ENCODE results near the gene HOXB13. TPM values are rescaled to one million over a fixed set of nuclear protein-coding genes. Genes with fewer than 3 reads are reported as not detected.
A peak's percentile ranks its signal among the peaks of the same experiment; 100 is the strongest.

Gene HOXB13
- total RNA-seq, 1 donor from 2014 or later, result 26.8 TPM

GRCh38 chr17:48690655-48691054, 37.9 kb downstream of the HOXB13 start:
- Mint-ChIP-seq H3K36me3 (no peaks in the 10 kb centered on the region), H3K27me3 (ENCODE audit: low read depth) (peaks cover 12% of the 10 kb centered on the region), H3K27ac (no peak overlapping the region), H3K9me3 (no peaks in the 10 kb centered on the region), H3K4me3 (no peak overlapping the region), H3K4me1 (no peaks in the 10 kb centered on the region)
- DNase-seq (ENCODE audit: low spot score in 2 of 2, unreplicated experiment in 2 of 2), result no peak
- TF ChIP-seq CTCF (IDR thresholded peaks at IDR 0.05; ENCODE audit: unreplicated experiment), result no peak

- Mint-ChIP-seq H3K9me3 (no peaks in the 10 kb centered on the region), H3K27me3 (ENCODE audit: low read depth) (peaks cover 18% of the 10 kb centered on the region), H3K4me3 (no peak overlapping the region), H3K36me3 (no peaks in the 10 kb centered on the region), H3K27ac (no peak overlapping the region), H3K4me1 (peaks cover 3% of the 10 kb centered on the region)
- DNase-seq (ENCODE audit: low spot score in 2 of 2, unreplicated experiment in 2 of 2), result no peak
- no peak for TF ChIP-seq CTCF (IDR thresholded peaks at IDR 0.05; ENCODE audit: unreplicated experiment)
These were observed 46.9 kb downstream of the HOXB13 start for GRCh38 chr17:48681609-48682008.

- Mint-ChIP-seq H3K4me3 (no peak overlapping the region), H3K4me1 (peaks cover 3% of the 10 kb centered on the region), H3K9me3 (no peaks in the 10 kb centered on the region), H3K27me3 (ENCODE audit: low read depth) (peaks cover 31% of the 10 kb centered on the region), H3K27ac (no peak overlapping the region), H3K36me3 (no peaks in the 10 kb centered on the region)
- DNase-seq (ENCODE audit: low spot score in 2 of 2, unreplicated experiment in 2 of 2), result no peak
- no peak for TF ChIP-seq CTCF (IDR thresholded peaks at IDR 0.05; ENCODE audit: unreplicated experiment)
These were observed 49.0 kb downstream of the HOXB13 start for GRCh38 chr17:48679385-48680096.

GRCh38 chr17:48678141-48678971, 50.2 kb downstream of the HOXB13 start:
- H3K27me3 Mint-ChIP-seq (ENCODE audit: low read depth), result peaks cover 33% of the 10 kb centered on the region
- DNase-seq (ENCODE audit: low spot score in 2 of 2, unreplicated experiment in 2 of 2), result peak; percentile 66 to 89
- H3K4me1 Mint-ChIP-seq, result peaks cover 3% of the 10 kb centered on the region
- TF ChIP-seq CTCF (IDR thresholded peaks at IDR 0.05; ENCODE audit: unreplicated experiment), result peak; percentile 92
- H3K9me3 Mint-ChIP-seq, result no peaks in the 10 kb centered on the region
- H3K27ac Mint-ChIP-seq, result no peak overlapping the region
- peak overlapping the region; percentile 42 for H3K4me3 Mint-ChIP-seq
- no peaks in the 10 kb centered on the region for H3K36me3 Mint-ChIP-seq

GRCh38 chr17:48676963-48677558, 51.5 kb downstream of the HOXB13 start:
- no peak overlapping the region for H3K4me3 Mint-ChIP-seq
- no peak overlapping the region for H3K27ac Mint-ChIP-seq
- peaks cover 3% of the 10 kb centered on the region for H3K4me1 Mint-ChIP-seq
- TF ChIP-seq CTCF (IDR thresholded peaks at IDR 0.05; ENCODE audit: unreplicated experiment), result no peak
- H3K9me3 Mint-ChIP-seq, result no peaks in the 10 kb centered on the region
- peaks cover 33% of the 10 kb centered on the region for H3K27me3 Mint-ChIP-seq (ENCODE audit: low read depth)
- no peaks in the 10 kb centered on the region for H3K36me3 Mint-ChIP-seq
- DNase-seq (ENCODE audit: low spot score in 2 of 2, unreplicated experiment in 2 of 2), result no peak

Small RNA genes within 50 kb of the gene (microRNA-seq; reads per million reads assigned to microRNA genes)
- not detected for gene MIR3185

Other genes with a start within 250 kb of the HOXB13 start
- 0.24 to 0.43 TPM (median 0.25 TPM) in 3 replicates for gene HOXB1, start 197.7 kb downstream of the HOXB13 start, total RNA-seq
- gene HOXB2, start 183.6 kb downstream of the HOXB13 start, total RNA-seq, result 46.6 to 47.2 TPM (median 46.7 TPM) in 3 replicates
- 34.2 to 39.2 TPM (median 34.4 TPM) in 3 replicates for gene HOXB4, start 150.4 kb downstream of the HOXB13 start, total RNA-seq
- gene HOXB3, start 138.5 kb downstream of the HOXB13 start, total RNA-seq, result 282 to 303 TPM (median 282 TPM) in 3 replicates
- 28.6 to 32.4 TPM (median 31.1 TPM) in 3 replicates for gene HOXB5, start 135.0 kb downstream of the HOXB13 start, total RNA-seq
- 56.4 to 63.1 TPM (median 59.7 TPM) in 3 replicates for gene HOXB6, start 123.8 kb downstream of the HOXB13 start, total RNA-seq
- gene HOXB7, start 117.7 kb downstream of the HOXB13 start, total RNA-seq, result 18.6 to 20.3 TPM (median 19.5 TPM) in 3 replicates
- 75.7 to 82.4 TPM (median 78.8 TPM) in 3 replicates for gene HOXB8, start 113.5 kb downstream of the HOXB13 start, total RNA-seq
- gene HOXB9, start 102.4 kb downstream of the HOXB13 start, total RNA-seq, result 33.8 to 35.4 TPM (median 34.4 TPM) in 3 replicates
- 14.0 to 16.8 TPM (median 15.2 TPM) in 3 replicates for gene PRAC1, start 6.2 kb downstream of the HOXB13 start, total RNA-seq
- gene PRAC2, start 5.6 kb downstream of the HOXB13 start, total RNA-seq, result 7.3 to 8.5 TPM (median 7.9 TPM) in 3 replicates
- gene TTLL6, start 88.5 kb upstream of the HOXB13 start, total RNA-seq, result not detected in 3 replicates
- 55.2 to 56.6 TPM (median 56.6 TPM) in 3 replicates for gene CALCOCO2, start 102.3 kb upstream of the HOXB13 start, total RNA-seq
- gene ATP5MC1, start 164.0 kb upstream of the HOXB13 start, total RNA-seq, result 45.1 to 48.7 TPM (median 48.0 TPM) in 3 replicates
- 85.8 to 89.8 TPM (median 88.1 TPM) in 3 replicates for gene UBE2Z, start 179.7 kb upstream of the HOXB13 start, total RNA-seq
- 78.6 to 91.5 TPM (median 88.0 TPM) in 3 replicates for gene SNF8, start 216.1 kb upstream of the HOXB13 start, total RNA-seq
- not detected in 3 replicates for gene GIP, start 239.8 kb upstream of the HOXB13 start, total RNA-seq